Measurements from ENCODE around the gene ELAVL1.

The ELAVL1 gene

DNA sequence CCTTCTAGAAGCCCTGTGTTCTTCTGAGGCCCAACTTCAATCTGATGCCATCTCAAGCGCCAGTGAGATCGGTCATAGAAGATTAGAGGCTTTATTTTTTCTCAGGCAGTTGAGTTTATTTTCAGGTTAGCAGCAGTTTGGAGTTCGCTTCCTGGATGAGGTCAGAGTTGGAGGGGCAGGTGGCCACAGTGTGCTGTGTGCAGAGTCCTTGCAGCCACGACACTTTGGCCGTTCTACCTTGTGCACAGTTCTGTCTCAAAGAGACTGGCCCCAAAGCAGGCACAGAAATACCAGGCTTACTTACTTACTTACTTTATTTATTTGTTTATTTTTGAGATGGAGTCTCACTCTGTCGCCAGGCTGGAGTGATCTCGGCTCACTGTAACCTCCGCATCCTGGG, 15.9 kb upstream of the ELAVL1 start:
- DNase-seq = no peak

DNA sequence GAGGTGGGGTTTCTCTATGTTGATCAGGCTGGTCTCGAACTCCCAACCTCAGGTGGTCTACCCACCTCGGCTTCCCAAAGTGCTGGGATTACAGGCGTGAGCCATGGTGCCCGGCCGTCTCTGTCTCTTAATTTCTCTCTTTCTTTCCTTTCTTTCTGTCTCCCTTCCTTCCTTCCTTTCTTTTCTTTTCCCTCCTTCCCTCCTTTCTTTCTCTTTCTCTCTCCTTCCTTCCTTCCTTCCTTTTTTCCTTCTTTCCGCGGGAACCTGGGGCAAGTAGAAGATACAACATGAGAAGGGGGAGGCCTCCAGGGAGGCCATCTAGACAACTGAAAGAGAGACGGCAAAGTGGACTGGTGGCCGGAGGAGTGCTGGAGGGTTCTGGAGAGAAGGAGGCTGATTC, 15.2 kb upstream of the ELAVL1 start:
- no peak for DNase-seq

DNA sequence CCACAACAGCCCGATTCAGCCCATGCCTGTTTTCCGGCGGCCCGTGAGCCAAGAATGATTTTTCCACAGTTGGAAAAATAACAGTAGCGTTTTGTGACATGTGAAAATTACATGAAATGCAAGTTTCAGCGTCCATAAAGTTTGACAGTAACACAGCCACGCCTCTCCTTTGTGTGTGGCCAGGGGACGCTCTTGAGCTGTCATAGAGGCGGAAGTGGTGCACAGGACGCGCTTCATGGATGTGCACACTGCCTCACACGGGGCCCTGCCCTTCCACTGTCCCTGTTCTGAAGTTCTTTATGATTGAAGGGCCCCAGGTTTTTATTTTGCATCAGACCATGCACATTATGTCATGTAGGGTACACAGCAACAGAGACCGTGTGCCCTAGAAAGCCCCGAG, 12.4 kb upstream of the ELAVL1 start:
- no peak for DNase-seq

DNA sequence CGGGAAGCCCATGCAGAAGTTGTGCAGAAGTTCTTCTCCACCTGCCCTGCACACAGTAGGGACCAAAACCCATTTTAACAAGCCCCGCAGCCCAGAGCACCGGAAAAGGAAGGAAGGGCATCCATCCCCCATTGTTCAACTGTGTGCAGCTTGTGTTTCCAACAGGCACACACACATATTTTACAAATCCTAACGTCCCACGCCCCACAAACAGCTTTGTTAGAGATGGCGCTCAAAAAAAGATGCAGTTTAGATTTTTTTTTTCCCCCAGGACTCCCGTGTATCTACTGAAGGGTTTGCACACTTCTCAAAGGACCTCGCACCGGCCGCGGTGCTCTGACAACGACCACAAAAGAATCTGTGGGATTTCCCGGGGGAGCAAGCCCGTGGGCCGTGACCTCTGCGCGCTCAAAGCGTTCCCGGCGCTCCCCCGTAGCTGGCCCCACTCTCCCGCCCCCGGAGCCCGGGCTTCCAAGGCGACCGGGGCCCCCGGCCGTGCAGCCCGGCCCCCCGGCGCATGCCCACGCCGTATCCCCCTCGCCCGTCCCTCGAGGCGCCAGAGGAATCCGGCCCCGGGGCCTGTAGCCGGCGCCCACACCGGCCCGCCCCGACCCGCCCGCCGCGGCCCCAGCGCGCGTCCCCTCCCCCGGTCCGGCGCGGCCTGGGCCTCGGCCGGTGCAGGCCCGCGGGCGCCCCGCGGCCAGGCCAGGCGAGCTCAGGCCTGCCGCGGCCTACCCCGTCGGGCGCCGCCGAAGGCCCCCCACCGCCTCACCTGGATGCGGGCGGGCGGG, 523 bp downstream of the ELAVL1 start:
- DNase-seq = peak in 2 of 56 donors; percentile 36 to 45

DNA sequence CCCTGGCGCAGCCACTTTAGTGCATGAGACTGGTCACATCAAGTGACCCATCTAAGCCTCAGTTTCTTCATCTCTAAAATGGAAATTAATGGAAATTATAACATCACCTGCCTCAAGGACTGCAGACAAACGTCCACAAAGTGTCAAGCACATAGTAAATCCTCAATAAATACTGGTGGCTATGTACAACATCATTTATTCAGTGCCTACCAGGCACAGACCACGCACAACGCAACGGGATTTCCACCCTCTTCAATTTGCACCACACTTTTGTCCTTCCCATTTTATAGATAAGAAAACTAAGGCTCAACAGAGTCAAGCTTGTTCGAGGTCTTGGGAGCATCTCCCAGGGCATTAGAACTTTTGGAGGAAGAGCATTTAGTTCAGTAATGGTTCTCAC, 1.4 kb downstream of the ELAVL1 start:
- DNase-seq = no peak

DNA sequence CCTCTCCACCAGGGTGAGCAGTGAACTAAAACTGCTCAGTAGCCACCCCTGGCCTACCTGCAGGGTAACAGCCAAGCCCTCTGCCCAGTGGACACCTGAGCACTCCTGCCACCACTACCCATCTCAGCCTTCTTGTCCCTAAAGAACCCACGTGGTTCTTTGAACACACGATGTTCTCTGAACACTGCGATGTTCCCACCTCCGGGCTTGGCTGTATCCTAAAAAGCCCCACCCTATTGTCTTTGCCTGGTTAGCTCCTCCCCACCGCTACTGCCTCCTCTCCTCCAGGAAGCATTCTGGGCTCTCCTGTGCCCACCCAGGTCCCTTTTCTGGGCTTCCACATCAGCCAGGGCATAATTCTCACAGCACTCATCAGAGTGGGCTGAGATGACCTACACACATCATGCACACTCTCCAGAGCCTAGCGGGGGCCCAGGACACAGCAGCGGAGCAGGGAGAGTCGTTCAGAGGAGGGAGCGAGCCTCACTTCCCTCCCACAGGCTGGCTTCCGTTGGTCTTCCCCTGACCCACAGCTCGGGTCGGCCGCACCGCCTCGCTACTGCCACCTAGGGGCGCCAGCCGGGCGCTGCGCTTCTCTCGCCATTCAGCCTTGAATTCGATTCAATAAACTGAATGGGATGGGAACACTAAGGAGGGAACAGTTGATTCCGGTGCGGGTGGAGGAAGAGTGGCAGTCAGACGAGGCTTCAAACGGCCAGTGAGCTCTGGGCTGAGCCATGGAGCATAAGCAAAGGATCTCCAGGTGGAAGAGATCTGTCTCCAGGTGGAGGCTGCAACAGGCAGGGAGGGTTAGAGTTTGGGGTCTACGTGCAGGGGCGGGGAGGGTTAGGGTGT, 3.2 kb downstream of the ELAVL1 start:
- DNase-seq = peak in 50 of 56 donors; percentile 4 to 84 (median 46)

- DNase-seq = no peak
These were observed 3.8 kb downstream of the ELAVL1 start for GRCh38 chr19:8001651-8001994.

DNA sequence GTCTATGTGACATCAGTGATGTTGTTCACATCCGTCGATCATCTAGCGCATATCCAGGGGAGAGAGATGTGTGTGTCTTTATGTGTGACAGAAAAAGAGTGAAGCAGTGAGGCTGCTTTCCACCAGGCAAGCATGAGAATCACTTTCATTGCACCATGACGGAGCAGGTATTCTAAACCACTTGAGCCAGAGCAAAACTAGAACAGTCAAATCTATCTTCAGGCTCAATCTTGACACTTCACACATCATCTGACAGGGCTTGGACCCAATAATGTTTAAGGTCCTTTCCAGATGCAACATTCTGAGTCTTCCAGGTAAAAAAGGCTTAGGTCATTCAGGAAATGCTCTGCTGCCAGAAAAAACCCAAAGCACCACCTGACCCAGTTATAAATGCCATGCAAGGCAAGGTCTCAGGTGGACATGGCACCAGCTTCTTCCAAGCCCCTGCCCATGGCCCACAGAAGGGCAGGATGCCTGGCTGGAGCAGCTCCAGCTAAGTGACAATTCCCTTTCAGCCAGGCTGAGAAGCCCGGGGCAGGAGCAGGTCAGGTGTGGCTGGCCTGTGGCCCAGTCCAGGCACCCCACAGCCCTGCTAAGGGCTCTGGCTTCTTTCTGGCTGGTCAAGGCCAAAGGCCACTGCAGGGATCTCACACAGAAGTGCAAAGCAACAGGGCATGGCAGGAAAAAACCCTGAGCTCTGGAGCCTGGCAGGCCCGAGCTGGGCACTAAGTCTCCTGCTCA, 5.0 kb downstream of the ELAVL1 start:
- no peak for DNase-seq

- DNase-seq = no peak
These were observed 6.1 kb downstream of the ELAVL1 start for GRCh38 chr19:7999376-7999775.

GRCh38 chr19:7997809-7998480, 7.5 kb downstream of the ELAVL1 start:
- DNase-seq = no peak

DNA sequence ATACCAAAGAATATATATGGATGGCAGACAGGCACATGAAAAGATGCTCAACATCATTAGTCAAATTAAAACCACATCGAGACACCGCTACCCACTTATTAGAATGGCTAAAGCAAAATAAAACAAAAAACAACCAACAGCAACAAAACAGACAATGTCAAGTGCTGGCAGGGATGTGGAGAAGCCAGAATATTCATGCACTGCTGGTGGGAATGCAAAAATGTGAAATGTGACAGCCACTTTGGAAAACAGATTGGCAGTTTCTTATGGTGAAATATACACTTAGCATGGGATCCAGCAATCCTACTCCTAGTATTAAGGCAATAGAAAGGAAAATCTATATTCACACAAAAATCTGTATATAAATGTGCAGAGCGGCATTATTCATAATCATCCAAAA, 8.6 kb downstream of the ELAVL1 start:
- DNase-seq = no peak

- DNase-seq = no peak
These were observed 9.7 kb downstream of the ELAVL1 start for GRCh38 chr19:7995810-7996158.

- no peak for DNase-seq
These were observed 10.3 kb downstream of the ELAVL1 start for GRCh38 chr19:7994928-7995809.

GRCh38 chr19:7994114-7994513, 11.3 kb downstream of the ELAVL1 start:
- DNase-seq = no peak

GRCh38 chr19:7993560-7993959, 11.9 kb downstream of the ELAVL1 start:
- no peak for DNase-seq

DNA sequence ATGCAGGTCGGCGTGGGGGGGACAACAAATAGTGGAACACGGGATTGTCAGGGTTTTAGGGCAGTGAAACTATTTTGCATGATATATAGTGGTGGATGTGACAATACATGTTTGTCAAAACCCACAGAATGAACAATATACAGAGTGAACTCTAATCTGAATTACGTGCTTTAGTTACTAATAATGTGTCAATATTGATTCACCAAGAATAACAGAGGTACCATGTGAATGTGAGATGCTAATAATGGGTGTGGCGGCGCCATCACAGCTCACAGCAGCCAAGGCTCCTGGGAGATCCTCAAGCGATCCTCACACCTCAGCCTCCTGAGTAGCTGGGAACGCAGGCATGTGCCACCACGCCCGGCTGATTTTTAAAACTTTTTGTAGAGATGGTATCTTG, 12.9 kb downstream of the ELAVL1 start:
- no peak for DNase-seq

- DNase-seq = no peak
These were observed 16.3 kb downstream of the ELAVL1 start for GRCh38 chr19:7989071-7989575.

DNA sequence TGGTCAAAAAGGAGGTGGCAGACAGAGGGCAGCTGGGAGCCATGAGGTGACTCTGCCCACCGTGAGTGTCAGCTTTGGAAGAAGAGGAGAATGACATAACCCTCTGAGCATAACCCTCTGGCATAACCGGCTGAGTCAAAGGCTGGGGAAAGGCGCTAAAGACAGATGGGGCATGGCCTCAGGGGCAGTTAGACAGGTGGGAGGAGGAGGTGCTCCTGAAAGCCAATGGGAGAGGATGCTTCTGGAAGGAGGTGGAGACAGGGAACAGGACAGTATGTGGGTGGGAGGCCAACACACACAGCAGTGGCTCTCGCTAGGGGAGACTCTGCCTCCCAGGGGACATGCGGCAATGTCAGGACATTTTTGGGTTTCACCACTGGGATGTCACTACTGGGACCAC, 17.1 kb downstream of the ELAVL1 start:
- DNase-seq = no peak

GRCh38 chr19:7987114-7987768, 18.2 kb downstream of the ELAVL1 start:
- no peak for DNase-seq
